MM.1S (cell line): ENCODE data around the gene ONECUT1.

Experiments used
- DNase-seq: peaks from one replicate; pipeline ENCODE4 v3.0.0-alpha.2; 2015
- H2AFZ ChIP-seq: fragments of 300-600 bp; sonication (generic); 2 replicates; pipeline ENCODE4 v1.6.0; 2016; ENCODE audit warnings: antibody characterized with exemption, low read length
- H3F3A ChIP-seq: fragments of 300-600 bp; sonication (generic); 2 replicates; pipeline ENCODE4 v1.6.1; 2016; ENCODE audit warnings: mild to moderate bottlenecking, antibody characterized with exemption, low read length, moderate library complexity, mixed read lengths; ENCODE audit not compliant: insufficient read depth
- H3K27ac ChIP-seq: fragments of 300-600 bp; sonication (generic); 2 replicates; pipeline ENCODE4 v1.5.1; 2016; ENCODE audit warnings: mild to moderate bottlenecking, low read length
- H3K27me3 ChIP-seq: fragments of 300-600 bp; sonication (generic); replicated peaks from 2 replicates; pipeline ENCODE4 v1.6.0; 2016; ENCODE audit warnings: low read length; ENCODE audit not compliant: insufficient read depth
- H3K36me3 ChIP-seq: fragments of 300-600 bp; sonication (generic); replicated peaks from 2 replicates; pipeline ENCODE4 v1.6.1; 2016; ENCODE audit warnings: mild to moderate bottlenecking, low read length, mixed read lengths; ENCODE audit not compliant: insufficient read depth
- H3K4me1 ChIP-seq: fragments of 300-600 bp; sonication (generic); 2 replicates; pipeline ENCODE4 v1.6.1; 2016; ENCODE audit warnings: low read length, mixed read lengths
- H3K4me2 ChIP-seq: fragments of 300-600 bp; sonication (generic); 2 replicates; pipeline ENCODE4 v1.6.0; 2016; ENCODE audit warnings: low read depth, low read length
- H3K4me3 ChIP-seq: fragments of 300-600 bp; sonication (generic); 2 replicates; pipeline ENCODE4 v1.5.1; 2016; ENCODE audit warnings: low read length, mixed read lengths
- H3K79me2 ChIP-seq: fragments of 300-600 bp; sonication (generic); 2 replicates; pipeline ENCODE4 v1.6.1; 2016; ENCODE audit warnings: mixed run types, low read length, mixed read lengths
- H3K9ac ChIP-seq: fragments of 300-600 bp; sonication (generic); 2 replicates; pipeline ENCODE4 v1.6.1; 2016; ENCODE audit warnings: low read length, mixed read lengths
- H3K9me2 ChIP-seq: fragments of 300-600 bp; sonication (generic); replicated peaks from 2 replicates; pipeline ENCODE4 v1.6.1; 2016; ENCODE audit warnings: mild to moderate bottlenecking, low read length, mixed read lengths; ENCODE audit not compliant: insufficient read depth
- H3K9me3 ChIP-seq: fragments of 300-600 bp; sonication (generic); replicated peaks from 2 replicates; pipeline ENCODE4 v1.6.1; 2016; ENCODE audit warnings: mild to moderate bottlenecking, low read length, mixed read lengths; ENCODE audit not compliant: insufficient read depth
- H4K20me1 ChIP-seq: fragments of 300-600 bp; sonication (generic); 2 replicates; pipeline ENCODE4 v1.6.1; 2016; ENCODE audit warnings: mild to moderate bottlenecking, low read length, moderate library complexity, mixed read lengths; ENCODE audit not compliant: insufficient read depth
- EZH2 ChIP-seq: fragments of 300-600 bp; sonication (generic); optimal IDR thresholded peaks from 2 replicates; pipeline ENCODE3; 2017; ENCODE audit warnings: low read depth, mild to moderate bottlenecking, antibody characterized with exemption, low read length, mixed read lengths
- EZH2phosphoT487 ChIP-seq: fragments of 300-600 bp; sonication (generic); IDR thresholded peaks from 2 replicates; pipeline ENCODE4 v1.6.1; 2018; ENCODE audit warnings: antibody characterized with exemption, low read length
- TF ChIP-seq, protein P1 (sequence below): fragments of 300-600 bp; sonication (generic); IDR thresholded peaks from 2 replicates; pipeline ENCODE4 v1.5.1; 2016; ENCODE audit warnings: antibody characterized with exemption, low read length, mixed read lengths

The ONECUT1 gene

DNA sequence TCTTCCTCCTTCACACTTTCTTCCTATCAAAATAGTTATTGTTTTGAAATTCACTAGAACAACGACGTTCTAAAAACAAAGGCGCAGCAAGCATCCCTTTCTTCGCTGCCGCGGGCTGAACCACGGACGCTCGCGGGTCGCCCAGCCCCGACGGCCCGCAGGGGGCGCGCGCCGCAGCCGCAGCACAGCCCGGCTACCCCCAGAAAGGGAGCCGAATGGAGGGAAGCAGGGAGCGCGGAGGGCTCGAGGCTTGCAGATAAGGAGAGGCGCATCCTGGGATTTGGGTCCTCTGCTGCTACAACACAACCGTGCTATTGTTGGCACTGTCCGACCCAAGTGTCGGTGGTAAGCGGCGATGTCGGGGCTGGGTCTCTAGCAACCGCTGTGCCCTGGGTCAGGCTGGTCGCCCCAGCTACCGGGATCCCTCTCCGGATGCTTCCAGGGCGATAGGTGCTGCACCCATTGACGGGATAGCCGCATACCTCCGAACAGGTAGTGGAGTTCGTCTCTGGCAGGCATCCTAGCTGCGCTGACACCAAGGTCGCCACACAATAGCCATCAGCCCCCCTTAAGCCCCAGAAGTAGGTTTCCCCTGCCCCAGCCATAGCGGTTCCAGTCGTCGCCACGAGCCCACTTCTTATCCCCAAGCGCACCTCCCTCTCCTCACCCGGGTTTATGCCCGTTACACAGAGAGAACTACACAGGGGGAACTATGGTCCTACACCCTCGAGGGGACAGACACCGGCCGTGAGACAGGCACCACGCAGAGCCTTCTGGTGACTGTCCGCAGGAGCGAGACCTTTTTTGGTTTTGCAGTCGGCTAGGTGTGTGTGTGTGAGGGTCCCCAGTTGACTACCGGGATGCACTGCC, 6.0 kb downstream of the ONECUT1 start:
- Histone ChIP-seq H3K9ac (no peak overlapping the region), H3K4me3 (no peak overlapping the region), H3K27me3 (peaks cover 60% of the 10 kb centered on the region), H3K79me2 (no peaks in the 10 kb centered on the region), H4K20me1 (no peaks in the 10 kb centered on the region), H3K9me3 (no peaks in the 10 kb centered on the region), H3K4me2 (peak overlapping the region; percentile 15; the same call in 1 of the 2 replicates), H3K36me3 (no peaks in the 10 kb centered on the region), H3K9me2 (no peaks in the 10 kb centered on the region), H3K27ac (no peak overlapping the region), H3F3A (no peaks in the 10 kb centered on the region), H3K4me1 (peaks cover 8% of the 10 kb centered on the region; the same call in 1 of the 2 replicates), H2AFZ (no peak overlapping the region)
- no peak for DNase-seq
- TF ChIP-seq EZH2phosphoT487: no peak
- TF ChIP-seq, protein P1, sequence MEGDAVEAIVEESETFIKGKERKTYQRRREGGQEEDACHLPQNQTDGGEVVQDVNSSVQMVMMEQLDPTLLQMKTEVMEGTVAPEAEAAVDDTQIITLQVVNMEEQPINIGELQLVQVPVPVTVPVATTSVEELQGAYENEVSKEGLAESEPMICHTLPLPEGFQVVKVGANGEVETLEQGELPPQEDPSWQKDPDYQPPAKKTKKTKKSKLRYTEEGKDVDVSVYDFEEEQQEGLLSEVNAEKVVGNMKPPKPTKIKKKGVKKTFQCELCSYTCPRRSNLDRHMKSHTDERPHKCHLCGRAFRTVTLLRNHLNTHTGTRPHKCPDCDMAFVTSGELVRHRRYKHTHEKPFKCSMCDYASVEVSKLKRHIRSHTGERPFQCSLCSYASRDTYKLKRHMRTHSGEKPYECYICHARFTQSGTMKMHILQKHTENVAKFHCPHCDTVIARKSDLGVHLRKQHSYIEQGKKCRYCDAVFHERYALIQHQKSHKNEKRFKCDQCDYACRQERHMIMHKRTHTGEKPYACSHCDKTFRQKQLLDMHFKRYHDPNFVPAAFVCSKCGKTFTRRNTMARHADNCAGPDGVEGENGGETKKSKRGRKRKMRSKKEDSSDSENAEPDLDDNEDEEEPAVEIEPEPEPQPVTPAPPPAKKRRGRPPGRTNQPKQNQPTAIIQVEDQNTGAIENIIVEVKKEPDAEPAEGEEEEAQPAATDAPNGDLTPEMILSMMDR: peak; percentile 65

DNA sequence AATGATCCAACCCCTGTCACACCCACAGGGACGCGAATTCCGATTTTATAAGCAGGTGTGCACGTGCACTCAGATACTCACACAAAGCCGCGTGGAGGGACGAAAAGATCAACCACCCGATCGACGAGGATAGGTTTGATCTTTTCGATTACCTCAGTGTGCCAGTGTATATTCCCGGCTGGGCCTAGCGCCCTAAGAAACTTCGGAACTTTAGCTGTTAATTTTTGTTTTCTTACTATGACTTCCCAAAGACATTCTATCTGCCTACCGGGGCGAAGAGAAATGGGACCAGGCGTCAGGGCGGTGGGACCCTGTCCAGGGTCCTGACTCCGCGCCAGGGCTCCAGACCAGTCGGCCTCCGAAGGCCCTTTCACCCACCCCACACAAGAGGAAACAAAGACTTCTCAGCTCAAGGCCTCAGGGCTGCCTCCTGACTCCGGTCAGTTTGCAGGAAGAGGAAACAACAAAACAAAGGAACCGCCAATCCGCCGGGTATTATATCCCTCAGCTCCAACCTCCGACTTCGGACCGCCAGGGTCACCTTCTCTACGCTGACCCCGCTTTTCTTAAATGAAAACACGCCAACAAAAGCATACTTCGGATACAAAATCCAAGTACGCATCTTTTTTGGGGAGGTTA, 6.8 kb downstream of the ONECUT1 start:
- no peaks in the 10 kb centered on the region for H3K79me2 ChIP-seq
- H3K36me3 ChIP-seq: no peaks in the 10 kb centered on the region
- H2AFZ ChIP-seq: no peak overlapping the region
- H3K9me3 ChIP-seq: no peaks in the 10 kb centered on the region
- H3K27ac ChIP-seq: no peak overlapping the region
- no peaks in the 10 kb centered on the region for H3F3A ChIP-seq
- no peak overlapping the region for H3K4me3 ChIP-seq
- H3K9me2 ChIP-seq: no peaks in the 10 kb centered on the region
- DNase-seq: no peak
- H3K4me2 ChIP-seq: peak overlapping the region; percentile 15; the same call in 1 of the 2 replicates
- H4K20me1 ChIP-seq: no peaks in the 10 kb centered on the region
- H3K9ac ChIP-seq: no peak overlapping the region
- H3K4me1 ChIP-seq: peaks cover 12% of the 10 kb centered on the region
- H3K27me3 ChIP-seq: peaks cover 52% of the 10 kb centered on the region
- TF ChIP-seq EZH2phosphoT487 (no peak), EZH2 (no peak)
- TF ChIP-seq, protein P1: no peak

DNA sequence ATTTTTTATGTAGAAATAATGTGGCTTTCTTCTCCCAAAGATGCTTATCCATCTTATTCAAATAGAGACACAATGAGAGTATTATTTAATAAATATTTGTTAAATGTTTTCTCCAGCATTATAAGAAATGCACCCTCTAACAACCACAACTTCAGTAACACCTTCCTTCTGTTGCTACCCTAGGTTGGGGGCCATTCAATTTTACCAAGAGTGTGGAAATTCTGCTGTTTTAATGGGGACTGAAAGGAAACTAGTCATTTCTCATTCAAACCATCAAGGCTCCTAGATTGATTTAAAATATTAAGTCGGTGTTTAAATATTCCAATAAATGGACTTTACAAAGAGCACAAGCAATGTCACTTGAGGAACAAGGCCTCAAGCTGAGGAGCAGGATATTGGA, 7.6 kb downstream of the ONECUT1 start:
- Histone ChIP-seq H3K4me2 (no peak overlapping the region), H3K27me3 (peaks cover 44% of the 10 kb centered on the region), H3K79me2 (no peaks in the 10 kb centered on the region), H3K9me3 (no peaks in the 10 kb centered on the region), H3K9me2 (no peaks in the 10 kb centered on the region), H3K4me3 (no peak overlapping the region), H3K9ac (no peak overlapping the region), H3F3A (no peaks in the 10 kb centered on the region), H3K27ac (no peak overlapping the region), H3K4me1 (peaks cover 14% of the 10 kb centered on the region), H3K36me3 (no peaks in the 10 kb centered on the region), H4K20me1 (no peaks in the 10 kb centered on the region), H2AFZ (no peak overlapping the region)
- no peak for DNase-seq
- TF ChIP-seq EZH2 (no peak), EZH2phosphoT487 (no peak)
- TF ChIP-seq, protein P1: no peak
